ENCODE measurements around the gene EPG5.
"Not testable (repeated sequence)": the region's sequence is repeated elsewhere in the genome, so short reads cannot be mapped to it uniquely, and the experiment has no call there.

DNA sequence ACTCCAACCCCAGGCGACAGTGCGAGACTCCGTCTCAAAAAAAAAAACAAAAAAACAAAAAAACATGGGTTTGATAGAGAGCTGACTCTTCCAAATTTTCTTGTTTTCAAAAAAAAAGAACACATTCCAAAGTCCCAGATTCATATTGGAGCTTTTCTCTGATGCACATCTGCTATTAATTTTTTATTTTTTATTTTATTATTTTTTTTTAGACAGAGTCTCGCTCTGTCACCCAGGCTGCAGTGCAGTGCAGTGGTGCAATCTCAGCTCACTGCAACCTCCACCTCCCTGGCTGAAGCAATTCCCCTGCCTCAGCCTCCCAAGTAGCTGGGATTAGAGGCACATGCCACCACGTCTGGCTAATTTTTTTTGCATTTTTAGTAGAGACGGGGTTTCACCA, 25.4 kb upstream of the EPG5 start:
- TF ChIP-seq CTCF, EP300 (IDR thresholded peaks at IDR 0.05): not testable (repeated sequence)

All from esophagus muscularis mucosa (tissue), 3 donors.